ENCODE results near the gene TNIK.

TNIK gene

GRCh38 chr3:171459942-171460724 lies at the start of gene TNIK:
Gene TNIK (minus strand): TSS chr3:171460405. CDS start chr3:171460063, 342 bp downstream.
- peak within 1 kb of the TSS; percentile 86 for H3K27ac Mint-ChIP-seq

GRCh38 chr3:171508676-171509075 lies 48.5 kb upstream of the TNIK start:
- H3K36me3 Mint-ChIP-seq (ENCODE audit: low read depth), result no peaks in the 10 kb centered on the region
- no peak overlapping the region for H3K27ac Mint-ChIP-seq
- H3K4me3 Mint-ChIP-seq, result no peak overlapping the region
- peaks cover 17% of the 10 kb centered on the region for H3K9me3 Mint-ChIP-seq
- no peak for DNase-seq (ENCODE audit: low spot score)
- H3K27me3 Mint-ChIP-seq (ENCODE audit: low read depth), result peaks cover 2% of the 10 kb centered on the region
- H3K4me1 Mint-ChIP-seq (ENCODE audit: low read depth), result peaks cover 3% of the 10 kb centered on the region

More at GRCh38 chr3:171459942-171460724, at the start of gene TNIK:
- Mint-ChIP-seq H3K36me3 (ENCODE audit: low read depth) (peaks cover 10% of the 10 kb centered on the region), H3K4me1 (ENCODE audit: low read depth) (peaks cover 42% of the 10 kb centered on the region), H3K27me3 (ENCODE audit: low read depth) (no peaks in the 10 kb centered on the region), H3K9me3 (peaks cover 4% of the 10 kb centered on the region), H3K4me3 (peak within 1 kb of the TSS; percentile 88)
- DNase-seq (ENCODE audit: low spot score), result peak; percentile 93

GRCh38 chr3:171508206-171508605 lies 48.0 kb upstream of the TNIK start:
- Mint-ChIP-seq H3K9me3 (peaks cover 17% of the 10 kb centered on the region), H3K36me3 (ENCODE audit: low read depth) (no peaks in the 10 kb centered on the region), H3K4me3 (no peak overlapping the region), H3K4me1 (ENCODE audit: low read depth) (peaks cover 3% of the 10 kb centered on the region), H3K27me3 (ENCODE audit: low read depth) (peaks cover 2% of the 10 kb centered on the region), H3K27ac (no peak overlapping the region)
- no peak for DNase-seq (ENCODE audit: low spot score)

GRCh38 chr3:171506743-171507319 lies 46.6 kb upstream of the TNIK start:
- DNase-seq (ENCODE audit: low spot score), result no peak
- Mint-ChIP-seq H3K4me3 (no peak overlapping the region), H3K27ac (no peak overlapping the region), H3K4me1 (ENCODE audit: low read depth) (no peaks in the 10 kb centered on the region), H3K36me3 (ENCODE audit: low read depth) (no peaks in the 10 kb centered on the region), H3K27me3 (ENCODE audit: low read depth) (no peaks in the 10 kb centered on the region), H3K9me3 (peaks cover 17% of the 10 kb centered on the region)

GRCh38 chr3:171505822-171506333 lies 45.7 kb upstream of the TNIK start:
- H3K27me3 Mint-ChIP-seq (ENCODE audit: low read depth), result no peaks in the 10 kb centered on the region
- no peak overlapping the region for H3K4me3 Mint-ChIP-seq
- no peak overlapping the region for H3K27ac Mint-ChIP-seq
- H3K4me1 Mint-ChIP-seq (ENCODE audit: low read depth), result no peaks in the 10 kb centered on the region
- peaks cover 17% of the 10 kb centered on the region for H3K9me3 Mint-ChIP-seq
- DNase-seq (ENCODE audit: low spot score), result no peak
- H3K36me3 Mint-ChIP-seq (ENCODE audit: low read depth), result no peaks in the 10 kb centered on the region

- H3K4me1 Mint-ChIP-seq (ENCODE audit: low read depth), result peaks cover 4% of the 10 kb centered on the region
- H3K9me3 Mint-ChIP-seq, result peaks cover 17% of the 10 kb centered on the region
- H3K27ac Mint-ChIP-seq, result no peak overlapping the region
- no peaks in the 10 kb centered on the region for H3K36me3 Mint-ChIP-seq (ENCODE audit: low read depth)
- no peak for DNase-seq (ENCODE audit: low spot score)
- H3K4me3 Mint-ChIP-seq, result no peak overlapping the region
- no peaks in the 10 kb centered on the region for H3K27me3 Mint-ChIP-seq (ENCODE audit: low read depth)
Measured at GRCh38 chr3:171504376-171504775, 44.2 kb upstream of the TNIK start.

GRCh38 chr3:171503817-171504216 lies 43.6 kb upstream of the TNIK start:
- Mint-ChIP-seq H3K4me3 (no peak overlapping the region), H3K4me1 (ENCODE audit: low read depth) (peaks cover 4% of the 10 kb centered on the region), H3K27me3 (ENCODE audit: low read depth) (no peaks in the 10 kb centered on the region), H3K27ac (no peak overlapping the region), H3K9me3 (peaks cover 17% of the 10 kb centered on the region), H3K36me3 (ENCODE audit: low read depth) (no peaks in the 10 kb centered on the region)
- DNase-seq (ENCODE audit: low spot score), result no peak

GRCh38 chr3:171498921-171499320 lies 38.7 kb upstream of the TNIK start:
- Mint-ChIP-seq H3K4me3 (no peak overlapping the region), H3K9me3 (peaks cover 8% of the 10 kb centered on the region), H3K27ac (no peak overlapping the region), H3K36me3 (ENCODE audit: low read depth) (peaks cover 8% of the 10 kb centered on the region), H3K4me1 (ENCODE audit: low read depth) (peaks cover 32% of the 10 kb centered on the region), H3K27me3 (ENCODE audit: low read depth) (no peaks in the 10 kb centered on the region)
- DNase-seq (ENCODE audit: low spot score), result no peak

- Mint-ChIP-seq H3K4me1 (ENCODE audit: low read depth) (peaks cover 43% of the 10 kb centered on the region), H3K9me3 (peaks cover 10% of the 10 kb centered on the region), H3K27me3 (ENCODE audit: low read depth) (no peaks in the 10 kb centered on the region), H3K27ac (no peak overlapping the region), H3K36me3 (ENCODE audit: low read depth) (peaks cover 14% of the 10 kb centered on the region), H3K4me3 (no peak overlapping the region)
- DNase-seq (ENCODE audit: low spot score), result no peak
Measured at GRCh38 chr3:171497468-171497867, 37.3 kb upstream of the TNIK start.

GRCh38 chr3:171495413-171495812 lies 35.2 kb upstream of the TNIK start:
- peak overlapping the region; percentile 93 for H3K27ac Mint-ChIP-seq
- peaks cover 16% of the 10 kb centered on the region for H3K36me3 Mint-ChIP-seq (ENCODE audit: low read depth)
- H3K4me3 Mint-ChIP-seq, result no peak overlapping the region
- DNase-seq (ENCODE audit: low spot score), result no peak
- H3K4me1 Mint-ChIP-seq (ENCODE audit: low read depth), result peaks cover 58% of the 10 kb centered on the region
- no peaks in the 10 kb centered on the region for H3K27me3 Mint-ChIP-seq (ENCODE audit: low read depth)
- H3K9me3 Mint-ChIP-seq, result peaks cover 10% of the 10 kb centered on the region

GRCh38 chr3:171494457-171495109 lies 34.4 kb upstream of the TNIK start:
- Mint-ChIP-seq H3K36me3 (ENCODE audit: low read depth) (peaks cover 16% of the 10 kb centered on the region), H3K9me3 (peaks cover 10% of the 10 kb centered on the region), H3K27ac (peak overlapping the region; percentile 93), H3K4me3 (peak overlapping the region; percentile 45), H3K27me3 (ENCODE audit: low read depth) (no peaks in the 10 kb centered on the region), H3K4me1 (ENCODE audit: low read depth) (peaks cover 61% of the 10 kb centered on the region)
- DNase-seq (ENCODE audit: low spot score), result peak; percentile 23

GRCh38 chr3:171491361-171491760 lies 31.2 kb upstream of the TNIK start:
- peak overlapping the region; percentile 74 for H3K4me3 Mint-ChIP-seq
- H3K27ac Mint-ChIP-seq, result peak overlapping the region; percentile 76
- H3K27me3 Mint-ChIP-seq (ENCODE audit: low read depth), result no peaks in the 10 kb centered on the region
- H3K36me3 Mint-ChIP-seq (ENCODE audit: low read depth), result peaks cover 16% of the 10 kb centered on the region
- peaks cover 10% of the 10 kb centered on the region for H3K9me3 Mint-ChIP-seq
- H3K4me1 Mint-ChIP-seq (ENCODE audit: low read depth), result peaks cover 50% of the 10 kb centered on the region
- DNase-seq (ENCODE audit: low spot score), result no peak

- H3K27me3 Mint-ChIP-seq (ENCODE audit: low read depth), result no peaks in the 10 kb centered on the region
- peaks cover 50% of the 10 kb centered on the region for H3K4me1 Mint-ChIP-seq (ENCODE audit: low read depth)
- peaks cover 10% of the 10 kb centered on the region for H3K9me3 Mint-ChIP-seq
- DNase-seq (ENCODE audit: low spot score), result no peak
- H3K27ac Mint-ChIP-seq, result peak overlapping the region; percentile 76
- peak overlapping the region; percentile 74 for H3K4me3 Mint-ChIP-seq
- peaks cover 16% of the 10 kb centered on the region for H3K36me3 Mint-ChIP-seq (ENCODE audit: low read depth)
Measured at GRCh38 chr3:171490901-171491300, 30.7 kb upstream of the TNIK start.

- Mint-ChIP-seq H3K9me3 (peaks cover 6% of the 10 kb centered on the region), H3K27me3 (ENCODE audit: low read depth) (no peaks in the 10 kb centered on the region), H3K4me1 (ENCODE audit: low read depth) (peaks cover 36% of the 10 kb centered on the region), H3K36me3 (ENCODE audit: low read depth) (peaks cover 12% of the 10 kb centered on the region), H3K27ac (no peak overlapping the region), H3K4me3 (no peak overlapping the region)
- DNase-seq (ENCODE audit: low spot score), result no peak
Measured at GRCh38 chr3:171489348-171489747, 29.1 kb upstream of the TNIK start.
